KBM-7 (cell line): Measurements from ENCODE around the gene PELI3.

Experiments
- DNase-seq: peaks from one replicate; pipeline ENCODE4 v3.0.0-alpha.2; 2015
- in situ Hi-C: fragments of 300-500 bp; cut with MboI; formaldehyde crosslinking; loops from 2 replicates; pipeline ENCODE4 v1.14.3; 2020; ENCODE audit warnings: low sequenced_read_pairs, low pct_unique_long_range_greater_than_20kb, mixed read lengths

Gene PELI3

GRCh38 chr11:66469441-66469840 is 2.7 kb downstream of the PELI3 start:
- in situ Hi-C loops: no loop called here
- DNase-seq: no peak

DNA sequence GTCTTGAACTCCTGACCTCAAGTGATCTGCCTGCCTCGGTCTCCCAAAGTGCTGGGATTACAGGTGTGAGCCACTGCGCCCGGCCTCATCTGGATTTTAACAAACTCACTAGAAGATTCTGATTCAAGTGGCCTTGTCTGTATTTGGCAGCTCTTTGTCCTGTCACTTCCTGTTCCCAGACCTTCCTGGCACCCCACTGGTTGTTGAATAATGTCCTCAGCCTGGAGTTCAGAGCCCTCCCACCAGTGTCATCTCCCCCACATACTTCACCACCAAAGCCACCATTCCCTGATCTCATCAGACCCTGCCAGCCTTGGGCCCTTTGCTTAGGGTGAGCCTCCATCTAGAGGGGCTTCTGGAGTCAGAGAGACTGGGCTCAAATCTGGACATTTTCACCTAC is 3.3 kb downstream of the PELI3 start:
- peak; percentile 42 for DNase-seq
- in situ Hi-C loops: no loop called here

DNA sequence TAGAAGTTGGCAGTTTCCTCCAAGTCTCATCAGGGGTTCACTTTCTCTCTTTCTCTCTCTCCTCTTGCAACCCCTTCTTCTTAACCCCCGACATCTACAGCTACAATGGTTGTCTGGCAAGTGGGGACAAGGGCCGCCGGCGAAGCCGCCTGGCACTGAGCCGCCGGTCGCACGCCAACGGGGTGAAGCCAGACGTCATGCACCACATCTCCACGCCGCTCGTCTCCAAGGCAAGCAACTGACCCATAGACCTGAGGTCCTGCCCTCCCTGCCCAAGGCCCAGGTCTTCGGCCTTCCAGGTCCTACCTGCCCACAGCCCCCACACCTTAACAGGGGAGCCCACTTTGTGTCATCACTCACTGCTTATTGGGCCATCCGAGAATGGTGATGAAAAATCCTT is 4.4 kb downstream of the PELI3 start:
- DNase-seq: no peak
- in situ Hi-C loops: no loop called here

- no peak for DNase-seq
- in situ Hi-C loops: no loop called here
These were observed 5.3 kb downstream of the PELI3 start for GRCh38 chr11:66472054-66472453.

DNA sequence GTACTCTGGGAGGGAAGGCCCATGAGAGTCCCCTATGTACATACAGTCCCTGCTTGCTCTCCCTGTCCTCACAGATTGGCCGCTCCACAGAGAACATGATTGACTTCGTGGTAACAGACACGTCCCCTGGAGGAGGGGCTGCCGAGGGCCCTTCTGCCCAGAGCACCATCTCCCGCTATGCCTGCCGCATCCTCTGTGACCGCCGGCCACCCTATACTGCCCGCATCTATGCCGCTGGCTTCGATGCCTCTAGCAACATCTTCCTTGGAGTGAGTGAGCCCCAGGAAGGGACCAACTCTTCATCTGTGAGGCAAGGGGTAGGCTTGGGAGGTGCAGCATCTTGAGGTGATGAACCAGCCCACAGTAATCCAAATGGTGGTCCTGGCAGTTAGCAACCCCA is 6.5 kb downstream of the PELI3 start:
- no peak for DNase-seq
- in situ Hi-C loops: no loop called here

- in situ Hi-C loops: no loop called here
- DNase-seq: no peak
These were observed 7.2 kb downstream of the PELI3 start for GRCh38 chr11:66473608-66474515.

DNA sequence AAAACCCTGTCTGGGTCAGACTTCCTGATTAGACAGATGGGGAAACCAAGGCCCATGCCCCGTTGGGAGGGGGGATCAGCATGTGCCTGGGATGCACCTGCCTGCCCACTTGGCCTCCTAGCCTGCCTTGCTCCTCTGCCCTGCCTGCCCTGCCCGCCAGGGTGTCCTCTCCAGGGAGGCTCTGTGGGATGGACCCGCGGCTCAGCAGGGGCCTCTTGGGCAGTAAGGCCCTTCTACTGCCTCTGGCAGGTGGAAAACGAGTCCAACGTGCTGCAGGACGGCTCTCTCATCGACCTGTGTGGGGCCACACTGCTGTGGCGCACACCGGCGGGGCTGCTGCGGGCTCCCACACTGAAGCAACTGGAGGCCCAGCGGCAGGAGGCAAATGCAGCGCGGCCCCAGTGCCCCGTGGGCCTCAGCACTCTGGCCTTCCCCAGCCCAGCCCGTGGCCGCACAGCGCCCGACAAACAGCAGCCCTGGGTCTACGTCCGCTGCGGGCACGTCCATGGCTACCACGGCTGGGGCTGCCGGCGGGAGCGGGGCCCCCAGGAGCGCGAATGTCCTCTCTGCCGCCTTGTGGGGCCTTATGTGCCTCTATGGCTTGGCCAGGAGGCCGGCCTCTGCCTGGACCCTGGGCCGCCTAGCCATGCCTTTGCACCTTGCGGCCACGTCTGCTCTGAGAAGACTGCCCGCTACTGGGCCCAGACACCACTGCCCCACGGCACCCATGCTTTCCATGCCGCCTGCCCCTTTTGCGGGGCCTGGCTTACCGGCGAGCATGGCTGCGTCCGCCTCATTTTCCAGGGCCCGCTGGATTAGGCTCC is 8.9 kb downstream of the PELI3 start:
- DNase-seq: no peak
- in situ Hi-C loops: no loop called here

DNA sequence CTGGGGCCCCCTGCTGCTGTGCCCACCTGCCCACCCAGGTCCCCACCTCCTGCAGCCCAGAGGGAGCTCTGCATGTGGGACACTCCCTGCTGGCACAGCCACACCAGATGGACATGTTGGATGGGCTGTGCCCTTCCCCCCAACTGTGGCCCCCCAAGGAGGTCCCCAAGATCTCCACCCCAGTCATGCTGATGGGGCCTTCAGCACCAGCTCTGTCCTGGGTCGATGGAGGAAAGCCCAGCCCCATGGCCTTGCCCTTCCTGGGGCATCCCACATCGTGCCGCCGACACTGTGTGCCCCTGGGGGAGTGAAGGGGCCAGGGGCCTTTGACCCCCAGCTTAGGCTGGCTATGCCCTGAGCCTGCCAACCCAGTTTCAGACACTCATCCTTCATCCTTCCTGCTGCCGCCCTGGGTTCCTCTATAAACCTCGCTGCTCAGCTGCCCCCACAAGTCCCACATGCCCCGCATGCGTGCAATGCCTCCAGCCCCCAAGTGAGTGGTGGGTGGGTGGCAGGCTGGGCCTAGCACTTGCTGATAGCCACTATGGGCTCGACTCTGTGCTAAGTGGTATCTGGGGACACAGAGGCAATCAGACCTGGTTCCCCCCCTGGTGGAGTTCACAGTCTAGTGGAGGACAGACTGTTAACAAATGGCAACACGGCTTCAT is 9.6 kb downstream of the PELI3 start:
- in situ Hi-C loops: no loop called here
- no peak for DNase-seq

DNA sequence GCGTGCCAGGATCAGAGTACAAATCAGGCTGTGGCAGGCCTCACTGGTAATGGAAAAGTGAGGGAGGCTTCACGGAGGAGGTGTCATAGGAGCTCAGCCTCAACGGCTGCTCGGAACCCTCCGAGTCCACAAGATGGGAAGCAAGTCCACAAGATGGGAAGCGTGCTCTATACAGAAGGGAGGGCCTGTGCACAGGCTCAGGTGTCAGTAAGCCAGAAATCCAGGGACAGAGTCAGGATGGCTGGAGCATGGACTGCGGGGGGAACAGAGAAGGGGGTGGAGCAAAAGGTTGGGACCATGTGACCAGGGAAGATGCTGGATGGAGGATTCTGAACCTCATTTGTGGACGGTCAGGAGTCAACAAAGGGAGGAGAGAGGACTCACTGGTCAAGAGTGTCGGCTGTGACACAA is 10.1 kb downstream of the PELI3 start:
- no peak for DNase-seq
- in situ Hi-C loops: no loop called here

DNA sequence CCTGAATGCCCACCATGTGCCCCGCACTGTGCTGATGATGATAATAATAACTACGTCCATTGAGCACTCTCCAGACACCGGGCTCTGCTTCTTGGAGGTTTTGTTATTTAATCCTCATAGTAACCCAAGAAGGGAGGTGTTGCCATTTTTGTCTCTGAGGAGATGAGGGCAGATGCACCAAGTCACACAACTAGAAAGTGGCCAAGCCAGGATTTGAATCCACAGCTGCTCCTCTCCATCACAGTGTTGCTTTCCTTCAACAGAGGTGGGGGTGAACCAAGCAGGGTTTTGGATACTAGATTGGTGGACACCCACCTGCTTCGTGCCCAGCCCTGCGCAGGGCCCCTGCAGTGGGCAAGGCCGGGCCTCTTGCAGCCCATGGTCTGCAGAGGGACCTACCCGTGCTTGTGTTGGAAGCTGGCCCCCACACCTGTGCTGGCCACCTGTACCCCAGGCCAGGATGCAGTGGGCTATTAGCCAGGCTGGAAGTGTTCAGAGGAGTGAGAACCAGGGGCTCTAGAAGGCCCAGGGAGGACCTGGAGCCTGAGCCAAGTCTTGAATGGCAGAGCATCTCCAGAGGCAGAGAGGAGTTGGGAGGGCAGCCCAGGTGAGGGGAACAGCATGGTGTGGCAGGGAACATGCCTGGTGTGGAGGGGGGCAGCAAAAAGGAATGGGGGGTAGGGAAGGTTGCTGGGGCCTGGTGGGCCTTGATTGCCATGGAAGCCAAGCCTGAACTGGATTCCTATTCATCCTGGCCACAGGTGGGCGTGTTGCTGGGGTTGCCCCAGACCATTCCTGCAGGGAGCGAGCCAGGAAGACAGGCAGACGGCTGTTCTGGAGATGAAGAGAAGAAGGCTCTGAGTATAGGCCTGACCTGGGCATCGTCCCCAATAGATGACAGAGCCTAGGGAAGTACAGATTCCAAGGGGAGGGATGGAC is 10.8 kb downstream of the PELI3 start:
- in situ Hi-C loops: no loop called here
- DNase-seq: no peak

- in situ Hi-C loops: no loop called here
These were observed 12.2 kb downstream of the PELI3 start for GRCh38 chr11:66478729-66479393.

DNA sequence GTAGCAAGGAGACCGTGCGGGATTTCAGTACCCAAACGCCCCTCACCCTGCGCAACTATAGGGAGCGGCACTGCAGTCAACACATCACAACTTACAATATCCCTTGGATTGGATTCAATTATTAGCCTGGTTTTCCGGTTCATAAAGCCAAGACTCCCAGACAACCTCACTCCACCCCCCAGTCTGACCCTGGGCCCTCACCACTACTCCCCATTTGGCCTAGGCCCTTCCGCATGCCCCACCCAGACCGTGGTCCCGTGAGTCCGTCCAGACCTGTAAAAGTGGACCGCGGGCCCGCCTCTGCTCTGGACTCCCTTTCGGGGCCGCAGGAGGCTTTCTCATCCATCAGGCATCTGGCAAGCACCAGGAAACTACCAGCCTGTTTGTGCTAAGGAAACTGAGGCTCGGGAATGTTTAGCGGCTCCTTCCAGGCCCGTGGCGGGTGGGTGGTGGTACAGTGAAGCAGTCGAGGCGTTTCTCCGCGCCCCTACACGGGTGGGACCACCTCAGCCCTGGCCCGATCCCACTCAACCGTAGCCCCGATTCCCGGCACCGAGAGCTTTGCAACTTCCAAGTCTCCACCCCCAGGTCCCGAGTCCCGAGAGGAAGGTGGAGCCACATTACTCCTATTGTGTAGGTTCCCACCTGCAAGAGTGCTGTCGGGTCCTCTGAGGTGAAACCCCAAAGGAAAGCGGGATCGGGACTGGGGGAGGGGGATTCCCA is 12.8 kb downstream of the PELI3 start:
- no peak for DNase-seq
- in situ Hi-C loops: no loop called here

More at GRCh38 chr11:66478729-66479393, 12.2 kb downstream of the PELI3 start:
- DNase-seq: peak; percentile 53

- in situ Hi-C loops: no loop called here
- DNase-seq: peak; percentile 97
These were observed 13.6 kb downstream of the PELI3 start, which contains the start of gene DPP3 for GRCh38 chr11:66480117-66480938. Gene DPP3, plus strand, starts transcription at chr11:66480434. Its CDS starts 1,767 bp downstream, at chr11:66482201.

DNA sequence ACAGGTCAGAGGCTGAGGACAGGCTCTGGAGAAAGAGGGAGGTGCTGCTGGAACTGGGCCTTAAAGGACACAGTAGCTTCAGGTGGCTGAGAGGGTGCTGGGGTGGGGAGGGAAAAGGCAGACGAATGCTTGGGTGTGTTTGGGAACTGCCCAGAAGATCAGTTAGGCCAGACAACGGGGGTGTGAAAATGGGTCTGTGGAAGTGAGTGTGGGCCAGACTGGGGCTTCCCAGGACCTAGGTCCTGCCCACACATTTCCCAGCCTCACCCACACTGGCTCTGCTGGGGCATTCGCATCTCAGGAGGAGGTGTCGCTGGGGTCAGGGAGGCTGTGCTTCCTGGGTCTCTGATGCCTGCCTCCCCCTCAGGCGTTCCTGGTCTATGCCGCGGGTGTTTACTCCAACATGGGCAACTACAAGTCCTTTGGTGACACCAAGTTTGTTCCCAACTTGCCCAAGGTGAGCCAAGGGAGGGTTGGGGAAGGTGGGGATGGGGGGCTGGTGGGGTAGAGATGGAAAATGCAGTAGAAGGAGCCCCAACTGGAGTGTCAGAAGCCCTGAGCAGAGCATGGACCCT is 18.2 kb downstream of the PELI3 start:
- no peak for DNase-seq
- in situ Hi-C loops: no loop called here

DNA sequence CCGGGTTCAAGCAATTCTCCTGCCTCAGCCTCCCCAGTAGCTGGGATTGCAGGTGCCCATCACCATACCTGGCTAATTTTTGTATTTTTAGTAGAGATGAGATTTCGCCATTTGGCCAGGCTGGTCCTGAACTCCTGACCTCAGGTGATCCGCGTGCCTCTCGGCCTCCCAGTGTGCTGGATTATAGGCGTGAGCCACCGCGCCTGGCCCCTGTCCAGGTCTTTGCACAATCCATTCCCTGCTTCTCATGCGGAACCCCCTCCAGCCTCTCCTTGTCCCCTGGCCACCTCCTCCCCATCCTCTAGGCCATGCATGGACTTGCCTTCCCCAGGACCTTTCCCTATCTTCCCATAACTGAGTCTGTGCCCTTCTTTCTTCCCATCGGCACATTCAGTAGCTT is 22.3 kb downstream of the PELI3 start:
- in situ Hi-C loops: no loop called here
- no peak for DNase-seq

- DNase-seq: no peak
- in situ Hi-C loops: no loop called here
These were observed 22.9 kb downstream of the PELI3 start for GRCh38 chr11:66489636-66490035.
